HepG2 (cell line): ENCODE data around the gene DOCK10.

ENCODE experiments used
- ARID5B ChIP-seq: IDR thresholded peaks from 2 replicates; pipeline ENCODE4 v1.4.0; 2020; ENCODE audit warnings: mild to moderate bottlenecking, missing genetic modification reagents
- CTCF ChIP-seq: sonication (generic); formaldehyde crosslinking; IDR thresholded peaks from 2 replicates; pipeline ENCODE4 v1.5.0; 2020; ENCODE audit warnings: mild to moderate bottlenecking, missing genetic modification reagents, moderate library complexity
- EZH2 ChIP-seq: conservative IDR thresholded peaks from 2 replicates; pipeline ENCODE4 v1.6.1; 2012; ENCODE audit warnings: mild to moderate bottlenecking, low read depth, low read length, moderate library complexity
- IKZF5 ChIP-seq: IDR thresholded peaks from 2 replicates; pipeline ENCODE4 v1.6.1; 2018; ENCODE audit warnings: missing genetic modification reagents, mild to moderate bottlenecking, missing compliant biosample characterization
- POLR2A ChIP-seq, 2 experiments: IDR thresholded peaks; 2 replicates each; pipeline ENCODE4 v1.6.1; 2011; ENCODE audit warnings: low read depth in 2 of 2, low read length in 2 of 2, mild to moderate bottlenecking in 1 of 2, moderate library complexity in 1 of 2; ENCODE audit not compliant: insufficient read depth in 1 of 2
- PRMT3 ChIP-seq: sonication (generic); formaldehyde crosslinking; IDR thresholded peaks from 2 replicates; pipeline ENCODE4 v1.8.1; 2022; ENCODE audit warnings: low read depth, mild to moderate bottlenecking, moderate library complexity, missing genetic modification reagents, borderline replicate concordance
- PTBP1 ChIP-seq: fragments of 200-400 bp; formaldehyde crosslinking; IDR thresholded peaks from 2 replicates; pipeline ENCODE4 v1.6.1; 2018; ENCODE audit warnings: low read length, low read depth; ENCODE audit not compliant: poor library complexity, severe bottlenecking
- SRY ChIP-seq: sonication (generic); formaldehyde crosslinking; IDR thresholded peaks from 2 replicates; pipeline ENCODE4 v1.8.0; 2022; ENCODE audit warnings: mild to moderate bottlenecking, missing genetic modification reagents
- STAG1 ChIP-seq: sonication (generic); formaldehyde crosslinking; IDR thresholded peaks from 2 replicates; pipeline ENCODE4 v1.4.0; 2020; ENCODE audit warnings: missing genetic modification reagents
- TAF1 ChIP-seq: sonication (generic); formaldehyde crosslinking; IDR thresholded peaks from 2 replicates; pipeline ENCODE4 v1.4.0; 2020; ENCODE audit warnings: missing genetic modification reagents
- ZKSCAN1 ChIP-seq: fragments of 150-350 bp; IDR thresholded peaks from 2 replicates; pipeline ENCODE4 v1.6.1; 2014; ENCODE audit warnings: low read length
- ZNF558 ChIP-seq: sonication (generic); formaldehyde crosslinking; IDR thresholded peaks from 2 replicates; pipeline ENCODE4 v1.9.0; 2022; ENCODE audit warnings: mild to moderate bottlenecking, missing genetic modification reagents, borderline replicate concordance
- ZNF678 ChIP-seq: sonication (generic); formaldehyde crosslinking; IDR thresholded peaks from 2 replicates; pipeline ENCODE4 v1.4.0; 2020; ENCODE audit warnings: mild to moderate bottlenecking, missing genetic modification reagents

GRCh38 chr2:225002039-225002655 is 40.1 kb downstream of the DOCK10 start:
- TF ChIP-seq CTCF (peak; percentile 71), TAF1 (no peak), STAG1 (peak; percentile 59), ZNF678 (CRISPR knock-in tag) (no peak), EZH2 (no peak), PTBP1 (no peak), PRMT3 (no peak), ZNF558 (CRISPR knock-in tag) (no peak), IKZF5 (CRISPR knock-in tag) (no peak), SRY (no peak), POLR2A (IDR thresholded peaks at IDR 0.05; ENCODE audit: insufficient read depth in 1 of 2, low read depth in 2 of 2, low read length in 2 of 2) (no peak), ZKSCAN1 (no peak), ARID5B (CRISPR knock-in tag) (no peak)
